Measurements from ENCODE around the gene MRPL52. TPM values are rescaled to one million over a fixed set of nuclear protein-coding genes. Genes with fewer than 3 reads are reported as not detected.
"Not testable (repeated sequence)": the region's sequence is repeated elsewhere in the genome, so short reads cannot be mapped to it uniquely, and the experiment has no call there.

MRPL52 gene
- total RNA-seq, 2 experiments from 2014 or later = 93.9 to 97.3 TPM

- peaks cover 39% of the 10 kb centered on the region for H3K4me1 Mint-ChIP-seq (ENCODE audit: low read depth)
- CTCF ChIA-PET = interaction anchor here (2.2 to 23.8 kb wide), 4 partner anchors 26 to 259 kb away, joined by 10 to 590 read pairs (median 29); partner anchors contain the start of gene LRP10
- H3K27ac Mint-ChIP-seq = peak overlapping the region; percentile 96
- H3K36me3 Mint-ChIP-seq (ENCODE audit: low read depth) = peaks cover 28% of the 10 kb centered on the region
- POLR2A ChIA-PET = interaction anchor here (0.6 to 1.1 kb wide), 3 partner anchors 22 to 127 kb away, joined by 3 read pairs; partner anchors contain the start of gene LRP10
- H3K4me3 Mint-ChIP-seq = peak overlapping the region; percentile 95
- ATAC-seq; H3K27me3 Mint-ChIP-seq (ENCODE audit: low read depth); DNase-seq; H3K9me3 Mint-ChIP-seq (ENCODE audit: insufficient read depth): not testable (repeated sequence)
These were observed 519 bp upstream of the MRPL52 start for GRCh38 chr14:22829076-22829660.

GRCh38 chr14:22830443-22831010, 840 bp downstream of the MRPL52 start:
- Mint-ChIP-seq H3K27me3 (ENCODE audit: low read depth) (no peaks in the 10 kb centered on the region), H3K9me3 (ENCODE audit: insufficient read depth) (peaks cover 3% of the 10 kb centered on the region), H3K4me1 (ENCODE audit: low read depth) (peaks cover 29% of the 10 kb centered on the region), H3K4me3 (peak overlapping the region; percentile 95), H3K27ac (peak overlapping the region; percentile 96), H3K36me3 (ENCODE audit: low read depth) (peaks cover 40% of the 10 kb centered on the region)
- DNase-seq = no peak
- ATAC-seq = peak; percentile 20
- CTCF ChIA-PET = interaction anchor here (0.7 to 23.8 kb wide), 13 partner anchors 9 to 272 kb away, joined by 3 to 590 read pairs (median 4); partner anchors contain the start of genes AJUBA, LRP10, OXA1L and PRMT5
- POLR2A ChIA-PET = interaction anchor here (0.6 to 1.6 kb wide), 12 partner anchors 9 to 289 kb away, joined by 3 to 10 read pairs (median 4); partner anchors contain the start of genes ACIN1, C14orf119, CEBPE and DAD1

DNA sequence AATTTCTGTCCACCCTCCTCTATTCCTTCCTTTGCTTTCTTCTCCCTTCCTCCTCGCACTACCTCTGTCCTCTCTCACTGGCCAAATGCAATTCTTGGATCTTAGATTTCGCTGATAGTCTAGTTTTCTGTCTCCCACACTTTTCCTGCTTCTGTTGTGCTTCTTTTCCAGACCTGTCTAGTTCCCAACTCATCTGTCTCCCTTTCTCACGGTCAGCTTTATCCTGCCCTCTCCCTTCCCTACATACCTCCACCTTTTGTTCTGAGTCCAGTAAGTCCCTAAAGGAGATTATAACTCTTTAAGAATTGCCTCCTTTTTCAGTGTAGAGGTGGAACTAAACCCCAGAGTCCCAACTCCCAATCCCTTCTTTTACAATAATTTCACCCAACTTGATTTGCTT, 5.8 kb downstream of the MRPL52 start:
- no peak for ATAC-seq
- DNase-seq = no peak
- no peak overlapping the region for H3K27ac Mint-ChIP-seq
- H3K9me3 Mint-ChIP-seq (ENCODE audit: insufficient read depth) = no peaks in the 10 kb centered on the region
- peaks cover 37% of the 10 kb centered on the region for H3K4me1 Mint-ChIP-seq (ENCODE audit: low read depth)
- H3K36me3 Mint-ChIP-seq (ENCODE audit: low read depth) = peaks cover 46% of the 10 kb centered on the region
- peaks cover 10% of the 10 kb centered on the region for H3K27me3 Mint-ChIP-seq (ENCODE audit: low read depth)
- CTCF ChIA-PET = interaction anchor here (1.2 to 23.8 kb wide), 2 partner anchors 19 to 265 kb away, joined by 9 to 590 read pairs; no protein-coding TSS in a partner anchor
- POLR2A ChIA-PET = interaction anchor here (0.7 to 1.1 kb wide), 2 partner anchors 16 to 69 kb away, joined by 3 read pairs; partner anchors contain the start of gene OXA1L
- H3K4me3 Mint-ChIP-seq = no peak overlapping the region

GRCh38 chr14:22836301-22837113, 6.8 kb downstream of the MRPL52 start, which contains the start of gene MMP14:
Gene MMP14, plus strand, starts transcription at chr14:22836585. Its CDS starts 233 bp downstream, at chr14:22836818.
- ChIA-PET POLR2A (interaction anchor here (1.3 kb wide), 1 partner anchor 12 kb away, joined by 5 read pairs; no protein-coding TSS in a partner anchor), CTCF (interaction anchor here (23.8 kb wide), 1 partner anchor 18 kb away, joined by 590 read pairs; no protein-coding TSS in a partner anchor)
- no peak for DNase-seq
- no peak within 1 kb of the TSS for H3K4me3 Mint-ChIP-seq
- H3K27ac Mint-ChIP-seq = no peak within 1 kb of the TSS
- H3K27me3 Mint-ChIP-seq (ENCODE audit: low read depth) = peaks cover 10% of the 10 kb centered on the region
- H3K4me1 Mint-ChIP-seq (ENCODE audit: low read depth) = peaks cover 30% of the 10 kb centered on the region
- peaks cover 40% of the 10 kb centered on the region for H3K36me3 Mint-ChIP-seq (ENCODE audit: low read depth)
- no peak for ATAC-seq
- no peaks in the 10 kb centered on the region for H3K9me3 Mint-ChIP-seq (ENCODE audit: insufficient read depth)

DNA sequence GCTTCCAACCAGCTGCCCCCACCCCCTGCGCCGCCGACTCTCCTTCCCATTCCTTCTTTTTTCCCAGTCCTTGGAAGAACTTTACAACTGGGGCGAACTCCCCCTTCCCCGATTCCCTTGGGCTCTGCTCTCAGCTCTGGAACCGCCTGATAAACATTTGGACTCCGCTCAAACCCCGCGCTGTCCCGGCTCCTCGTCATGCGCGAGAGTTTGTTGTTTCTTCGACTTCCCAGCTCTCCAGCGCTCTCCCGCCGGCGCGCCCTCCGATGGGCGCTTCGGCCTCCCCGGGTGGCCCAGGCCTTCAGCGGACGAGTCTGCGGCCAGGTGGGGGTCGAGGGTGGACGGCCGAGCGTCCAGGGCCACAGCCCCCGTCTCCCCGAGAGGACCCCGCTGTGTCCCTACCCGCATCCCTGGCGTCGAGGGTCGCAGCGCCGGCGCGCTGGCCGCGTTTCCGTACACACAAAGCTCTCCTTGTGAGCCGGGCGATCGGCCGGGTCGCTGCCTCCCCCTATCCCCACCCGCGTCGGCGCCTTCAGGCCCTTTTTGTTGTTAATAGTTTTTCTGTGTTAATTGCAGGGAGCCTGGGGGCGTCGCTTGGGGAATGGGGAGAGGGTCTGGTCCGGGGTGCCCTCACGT, 7.5 kb downstream of the MRPL52 start:
- POLR2A ChIA-PET = interaction anchor here (1.3 kb wide), 1 partner anchor 11 kb away, joined by 5 read pairs; no protein-coding TSS in a partner anchor
- no peak overlapping the region for H3K27ac Mint-ChIP-seq
- no peaks in the 10 kb centered on the region for H3K9me3 Mint-ChIP-seq (ENCODE audit: insufficient read depth)
- ATAC-seq (no peak), DNase-seq (no peak)
- peaks cover 12% of the 10 kb centered on the region for H3K27me3 Mint-ChIP-seq (ENCODE audit: low read depth)
- H3K4me1 Mint-ChIP-seq (ENCODE audit: low read depth) = peaks cover 25% of the 10 kb centered on the region
- H3K4me3 Mint-ChIP-seq = no peak overlapping the region
- CTCF ChIA-PET = interaction anchor here (4.5 to 23.8 kb wide), 2 partner anchors 14 to 18 kb away, joined by 36 to 590 read pairs; no protein-coding TSS in a partner anchor
- peaks cover 35% of the 10 kb centered on the region for H3K36me3 Mint-ChIP-seq (ENCODE audit: low read depth)

DNA sequence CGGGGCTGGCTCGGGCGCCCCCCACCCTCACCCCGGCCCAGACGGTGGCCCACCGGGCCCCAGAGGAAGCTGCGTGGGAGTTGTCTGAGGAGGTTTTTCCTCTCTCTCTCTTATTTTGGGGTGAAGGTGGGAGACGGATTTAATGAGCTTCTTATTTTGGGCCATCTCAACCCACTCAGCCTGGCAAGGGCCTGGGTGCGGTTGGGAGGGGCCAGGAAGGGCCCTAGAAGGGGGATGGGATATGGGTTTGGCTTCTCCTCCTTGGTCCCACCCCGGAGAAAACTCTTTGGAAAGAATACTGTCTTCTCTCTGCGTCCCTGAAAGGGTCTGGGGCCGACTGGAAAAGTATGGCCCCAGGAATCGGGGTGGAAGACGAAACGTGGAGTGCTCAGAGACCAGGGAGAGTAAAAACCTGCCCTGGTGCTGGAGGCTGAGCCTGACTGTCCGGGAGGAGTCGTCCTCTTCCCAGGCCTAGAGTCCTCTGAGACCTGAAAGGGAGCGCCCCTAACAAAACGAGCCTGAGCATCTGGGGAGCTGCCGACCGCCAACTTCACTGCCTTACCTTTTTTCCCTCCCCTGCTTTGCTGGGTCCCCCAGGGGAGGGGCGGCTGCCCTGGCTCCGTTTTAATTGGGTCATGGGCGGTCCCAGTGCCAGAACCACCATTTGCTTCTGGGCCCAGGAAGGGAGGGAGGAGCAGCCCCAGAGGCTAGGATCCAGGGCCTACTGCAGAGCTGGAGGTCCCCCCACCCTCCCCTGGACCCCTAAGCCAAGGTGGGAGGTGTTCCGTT, 8.3 kb downstream of the MRPL52 start:
- no peak overlapping the region for H3K4me3 Mint-ChIP-seq
- POLR2A ChIA-PET = interaction anchor here (1.3 to 2.1 kb wide), 2 partner anchors 8 to 11 kb away, joined by 5 to 8 read pairs; partner anchors contain the start of gene MRPL52
- no peak for DNase-seq
- CTCF ChIA-PET = interaction anchor here (2.4 to 23.8 kb wide), 3 partner anchors 15 to 268 kb away, joined by 8 to 590 read pairs (median 36); no protein-coding TSS in a partner anchor
- ATAC-seq = no peak
- H3K36me3 Mint-ChIP-seq (ENCODE audit: low read depth) = peaks cover 33% of the 10 kb centered on the region
- peaks cover 12% of the 10 kb centered on the region for H3K27me3 Mint-ChIP-seq (ENCODE audit: low read depth)
- H3K27ac Mint-ChIP-seq = no peak overlapping the region
- no peaks in the 10 kb centered on the region for H3K9me3 Mint-ChIP-seq (ENCODE audit: insufficient read depth)
- H3K4me1 Mint-ChIP-seq (ENCODE audit: low read depth) = peaks cover 25% of the 10 kb centered on the region

DNA sequence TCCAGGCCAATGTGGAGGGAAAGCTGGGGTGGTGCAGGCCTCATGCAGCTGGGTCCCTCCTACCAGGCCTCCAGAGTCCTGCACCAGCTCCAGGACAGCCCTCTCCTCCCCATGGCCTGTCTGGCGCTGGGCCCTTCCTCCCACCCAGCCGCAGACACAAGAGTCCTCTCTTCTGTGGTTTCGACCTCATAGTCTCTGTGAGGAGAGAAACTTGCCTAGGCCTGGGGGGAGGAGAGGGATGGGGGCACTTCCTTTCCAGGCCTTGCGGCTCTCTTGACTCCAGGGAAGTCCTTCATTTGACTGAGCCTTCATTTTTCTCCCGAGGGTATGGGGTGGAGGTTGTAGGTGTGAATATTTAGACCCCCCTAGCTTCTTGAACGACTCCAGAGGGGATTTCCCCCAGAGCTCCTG, 8.9 kb downstream of the MRPL52 start:
- H3K9me3 Mint-ChIP-seq (ENCODE audit: insufficient read depth) = no peaks in the 10 kb centered on the region
- no peak for ATAC-seq

DNA sequence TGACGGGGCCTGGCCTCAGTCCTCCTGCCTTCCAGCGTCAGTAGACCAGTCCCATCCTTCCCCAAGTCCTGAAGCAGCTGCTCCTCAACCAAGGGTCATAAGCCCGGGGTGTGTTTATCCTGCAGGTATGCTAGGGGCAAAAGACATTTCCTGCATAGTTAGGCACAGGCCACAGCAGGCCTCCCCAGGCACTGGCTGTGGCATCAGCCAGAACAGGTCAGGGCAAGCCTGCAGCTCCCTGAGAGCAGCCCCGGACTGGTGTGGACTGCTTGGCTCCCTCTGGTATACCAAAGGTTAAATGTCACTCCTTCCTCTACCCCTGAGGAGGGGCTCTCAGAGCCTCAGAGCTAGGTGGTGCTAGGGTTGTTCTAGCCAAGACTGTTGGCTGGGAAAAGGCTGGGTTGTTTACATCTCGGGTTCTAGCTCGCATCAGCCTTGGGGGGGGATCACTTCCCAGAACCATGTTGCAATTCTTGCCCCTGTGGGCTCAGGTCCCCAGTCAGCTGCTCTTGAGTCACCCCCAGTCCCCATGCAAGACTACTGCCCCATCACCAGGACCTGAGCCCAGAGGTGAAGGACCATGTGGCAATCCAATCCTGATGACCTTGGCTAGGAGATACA, 9.6 kb downstream of the MRPL52 start:
- H3K9me3 Mint-ChIP-seq (ENCODE audit: insufficient read depth) = no peaks in the 10 kb centered on the region
- peaks cover 24% of the 10 kb centered on the region for H3K36me3 Mint-ChIP-seq (ENCODE audit: low read depth)
- ATAC-seq = no peak
- no peak for DNase-seq
- peaks cover 25% of the 10 kb centered on the region for H3K4me1 Mint-ChIP-seq (ENCODE audit: low read depth)
- ChIA-PET CTCF (interaction anchor here (1.1 to 23.8 kb wide), 4 partner anchors 15 to 921 kb away, joined by 3 to 590 read pairs (median 22); no protein-coding TSS in a partner anchor), POLR2A (interaction anchor here (1.0 to 2.1 kb wide), 2 partner anchors 9 to 80 kb away, joined by 4 to 8 read pairs; partner anchors contain the start of genes MRPL52 and RBM23)
- no peak overlapping the region for H3K4me3 Mint-ChIP-seq
- H3K27ac Mint-ChIP-seq = no peak overlapping the region
- H3K27me3 Mint-ChIP-seq (ENCODE audit: low read depth) = peaks cover 12% of the 10 kb centered on the region

More for the DNA sequence above, 8.9 kb downstream of the MRPL52 start:
- no peak for DNase-seq
- peaks cover 29% of the 10 kb centered on the region for H3K36me3 Mint-ChIP-seq (ENCODE audit: low read depth)
- ChIA-PET POLR2A (interaction anchor here (2.1 kb wide), 1 partner anchor 8 kb away, joined by 8 read pairs; the partner anchor contains the start of gene MRPL52), CTCF (interaction anchor here (1.1 to 23.8 kb wide), 4 partner anchors 15 to 920 kb away, joined by 3 to 590 read pairs (median 22); no protein-coding TSS in a partner anchor)
- H3K4me3 Mint-ChIP-seq = no peak overlapping the region
- peaks cover 25% of the 10 kb centered on the region for H3K4me1 Mint-ChIP-seq (ENCODE audit: low read depth)
- peaks cover 12% of the 10 kb centered on the region for H3K27me3 Mint-ChIP-seq (ENCODE audit: low read depth)
- H3K27ac Mint-ChIP-seq = no peak overlapping the region

DNA sequence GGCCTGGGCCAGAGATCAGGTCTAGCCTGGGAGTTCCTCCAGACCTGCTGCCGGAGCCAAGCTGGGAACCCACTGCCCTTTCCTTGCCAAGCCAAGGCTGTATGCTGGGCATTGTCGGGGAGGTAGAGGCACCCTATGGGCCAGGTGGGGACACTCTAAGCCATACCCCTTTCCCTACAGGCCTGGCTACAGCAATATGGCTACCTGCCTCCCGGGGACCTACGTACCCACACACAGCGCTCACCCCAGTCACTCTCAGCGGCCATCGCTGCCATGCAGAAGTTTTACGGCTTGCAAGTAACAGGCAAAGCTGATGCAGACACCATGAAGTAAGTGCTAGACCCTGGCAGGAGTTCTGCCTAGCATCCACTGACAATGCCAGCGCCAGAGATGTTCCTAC, 11.6 kb downstream of the MRPL52 start:
- Mint-ChIP-seq H3K27me3 (ENCODE audit: low read depth) (peaks cover 15% of the 10 kb centered on the region), H3K4me3 (no peak overlapping the region), H3K36me3 (ENCODE audit: low read depth) (peaks cover 6% of the 10 kb centered on the region), H3K4me1 (ENCODE audit: low read depth) (peaks cover 24% of the 10 kb centered on the region), H3K9me3 (ENCODE audit: insufficient read depth) (no peaks in the 10 kb centered on the region), H3K27ac (no peak overlapping the region)
- DNase-seq (no peak), ATAC-seq (no peak)
- ChIA-PET POLR2A (interaction anchor here (0.8 kb wide), 1 partner anchor 11 kb away, joined by 6 read pairs; no protein-coding TSS in a partner anchor), CTCF (interaction anchor here (0.7 to 23.8 kb wide), 4 partner anchors 13 to 254 kb away, joined by 3 to 590 read pairs (median 20); partner anchors contain the start of genes ACIN1 and C14orf119)
